ENCODE measurements around the gene HDGFL2.

Gene HDGFL2

DNA sequence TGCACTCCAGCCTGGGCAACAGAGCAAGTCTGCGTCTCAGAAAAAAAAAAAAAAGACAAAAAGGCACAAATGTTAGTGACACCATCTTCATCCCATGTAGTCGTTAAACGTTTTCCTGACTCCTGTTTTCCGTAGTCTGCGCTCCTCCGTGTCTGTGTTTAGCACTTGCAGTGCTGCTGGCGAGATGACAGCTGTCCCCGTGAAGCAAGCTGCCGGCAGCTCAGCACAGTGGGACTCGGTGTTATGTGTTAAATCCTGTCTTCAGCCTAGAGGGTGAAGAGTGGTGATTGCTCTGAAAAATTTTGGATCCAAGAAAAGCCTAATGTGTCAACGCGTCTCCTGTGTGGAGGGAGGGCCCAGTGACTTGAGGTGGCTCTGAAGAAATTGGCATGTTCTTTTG lies 32.9 kb upstream of the HDGFL2 start:
- peaks cover 41 to 86% of the 10 kb centered on the region in 2 experiments; a peak in 2 of 3 replicates for H3K36me3 ChIP-seq (ENCODE audit: control insufficient read depth in 2 of 2, insufficient read depth in 1 of 2, low read length in 2 of 2)
- H3K4me3 ChIP-seq (ENCODE audit: low read depth, low read length): no peak overlapping the region
- no peaks in the 10 kb centered on the region for H3K4me1 ChIP-seq (ENCODE audit: control insufficient read depth, insufficient read depth, low read length)
- ChIA-PET POLR2A (interaction anchor here (2.1 kb wide), 1 partner anchor 11 kb away, joined by 9 read pairs; no protein-coding TSS in a partner anchor), CTCF (no interaction called here)
- TF ChIP-seq ZNF623 (tag by site-specific recombination; IDR thresholded peaks at IDR 0.05) (no peak), OSR2 (tag by site-specific recombination; IDR thresholded peaks at IDR 0.05) (no peak), EGR2 (tag by site-specific recombination; IDR thresholded peaks at IDR 0.05; ENCODE audit: low read depth) (no peak), SP7 (tag by site-specific recombination; IDR thresholded peaks at IDR 0.05) (no peak), ZNF433 (tag by site-specific recombination; IDR thresholded peaks at IDR 0.05; ENCODE audit: low read depth) (no peak), ZNF324 (tag by site-specific recombination; IDR thresholded peaks at IDR 0.05) (no peak), ZNF585B (tag by site-specific recombination; IDR thresholded peaks at IDR 0.05) (no peak), ZNF221 (tag by site-specific recombination; IDR thresholded peaks at IDR 0.05; ENCODE audit: borderline replicate concordance) (no peak)
- TF ChIP-seq, protein P1, sequence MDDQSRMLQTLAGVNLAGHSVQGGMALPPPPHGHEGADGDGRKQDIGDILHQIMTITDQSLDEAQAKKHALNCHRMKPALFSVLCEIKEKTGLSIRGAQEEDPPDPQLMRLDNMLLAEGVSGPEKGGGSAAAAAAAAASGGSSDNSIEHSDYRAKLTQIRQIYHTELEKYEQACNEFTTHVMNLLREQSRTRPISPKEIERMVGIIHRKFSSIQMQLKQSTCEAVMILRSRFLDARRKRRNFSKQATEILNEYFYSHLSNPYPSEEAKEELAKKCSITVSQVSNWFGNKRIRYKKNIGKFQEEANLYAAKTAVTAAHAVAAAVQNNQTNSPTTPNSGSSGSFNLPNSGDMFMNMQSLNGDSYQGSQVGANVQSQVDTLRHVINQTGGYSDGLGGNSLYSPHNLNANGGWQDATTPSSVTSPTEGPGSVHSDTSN (CRISPR knock-in tag; IDR thresholded peaks at IDR 0.05): no peak
- no peaks in the 10 kb centered on the region for H3K9me3 ChIP-seq (ENCODE audit: control insufficient read depth, insufficient read depth, low read depth, low read length)
- H3K27ac ChIP-seq (ENCODE audit: extremely low read depth, low read depth, low read length): no peak overlapping the region

DNA sequence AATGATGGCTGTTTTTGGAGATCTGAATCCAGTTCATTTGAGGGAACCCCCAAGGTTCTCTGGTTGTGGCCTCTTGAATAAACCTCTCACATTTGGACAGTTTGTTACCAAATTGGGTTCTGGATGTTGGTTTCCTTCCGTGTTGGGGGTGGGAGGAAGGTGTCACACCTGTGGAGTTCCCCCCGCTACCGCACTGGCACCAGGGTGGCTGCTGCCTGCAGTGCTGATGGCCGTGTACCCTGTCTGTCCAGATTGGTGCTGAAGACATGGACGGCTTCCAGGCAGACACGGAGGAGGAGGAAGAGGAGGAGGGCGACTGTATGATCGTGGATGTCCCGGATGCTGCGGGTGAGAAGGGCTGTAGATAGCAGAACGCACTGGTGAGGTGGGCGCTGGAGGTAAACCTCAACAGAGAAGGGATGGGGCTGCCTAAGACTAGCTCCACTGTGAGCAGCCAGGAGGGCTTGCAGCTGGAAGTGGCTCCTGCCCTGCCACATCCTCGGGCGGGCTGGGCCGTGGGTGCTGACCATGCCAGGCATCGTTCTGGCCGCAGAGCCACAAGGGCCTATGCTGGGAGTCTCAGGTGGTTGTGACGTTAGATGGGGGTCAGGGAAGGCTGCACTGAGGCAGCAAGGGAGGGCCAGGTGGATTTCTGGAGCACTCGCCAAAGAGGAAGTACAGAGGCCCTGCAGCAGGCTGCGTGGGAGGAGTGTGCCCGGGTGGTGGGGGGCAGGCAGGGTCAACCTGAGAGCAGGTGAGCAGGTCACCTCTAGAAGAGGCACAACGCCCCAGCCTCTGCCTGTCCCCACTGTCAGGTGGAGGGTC lies 29.9 kb upstream of the HDGFL2 start:
- H3K36me3 ChIP-seq (ENCODE audit: control insufficient read depth in 2 of 2, insufficient read depth in 1 of 2, low read length in 2 of 2): peaks cover 24 to 88% of the 10 kb centered on the region in 2 experiments; a peak in 2 of 3 replicates
- CTCF ChIA-PET: no interaction called here
- H3K9me3 ChIP-seq (ENCODE audit: control insufficient read depth, insufficient read depth, low read depth, low read length): no peaks in the 10 kb centered on the region
- no peak overlapping the region for H3K4me3 ChIP-seq (ENCODE audit: low read depth, low read length)
- no peaks in the 10 kb centered on the region for H3K4me1 ChIP-seq (ENCODE audit: control insufficient read depth, insufficient read depth, low read length)
- H3K27ac ChIP-seq (ENCODE audit: extremely low read depth, low read depth, low read length): no peak overlapping the region
- POLR2A ChIA-PET: interaction anchor here (0.6 kb wide), 1 partner anchor 56 kb away, joined by 9 read pairs; no protein-coding TSS in a partner anchor
- no peak for TF ChIP-seq ZSCAN23 (tag by site-specific recombination; IDR thresholded peaks at IDR 0.05)
- peak; percentile 77 for TF ChIP-seq SCRT2 (tag by site-specific recombination; IDR thresholded peaks at IDR 0.05)
- no peak for TF ChIP-seq ZNF138 (tag by site-specific recombination; IDR thresholded peaks at IDR 0.05; ENCODE audit: borderline replicate concordance)
- no peak for TF ChIP-seq ZNF140 (tag by site-specific recombination; IDR thresholded peaks at IDR 0.05)
- TF ChIP-seq TSHZ1 (tag by site-specific recombination; IDR thresholded peaks at IDR 0.05; ENCODE audit: borderline replicate concordance): no peak
- no peak for TF ChIP-seq ZNF223 (tag by site-specific recombination; IDR thresholded peaks at IDR 0.05)
- TF ChIP-seq ZNF391 (tag by site-specific recombination; IDR thresholded peaks at IDR 0.05; ENCODE audit: borderline replicate concordance, low read depth): no peak
- no peak for TF ChIP-seq ZNF184 (tag by site-specific recombination; IDR thresholded peaks at IDR 0.05)
- no peak for TF ChIP-seq ZBTB7A (tag by site-specific recombination; IDR thresholded peaks at IDR 0.05; ENCODE audit: low read depth)
- no peak for TF ChIP-seq ZNF350 (tag by site-specific recombination; IDR thresholded peaks at IDR 0.05)
- TF ChIP-seq ZNF121 (tag by site-specific recombination; IDR thresholded peaks at IDR 0.05): no peak
- TF ChIP-seq, protein P2, sequence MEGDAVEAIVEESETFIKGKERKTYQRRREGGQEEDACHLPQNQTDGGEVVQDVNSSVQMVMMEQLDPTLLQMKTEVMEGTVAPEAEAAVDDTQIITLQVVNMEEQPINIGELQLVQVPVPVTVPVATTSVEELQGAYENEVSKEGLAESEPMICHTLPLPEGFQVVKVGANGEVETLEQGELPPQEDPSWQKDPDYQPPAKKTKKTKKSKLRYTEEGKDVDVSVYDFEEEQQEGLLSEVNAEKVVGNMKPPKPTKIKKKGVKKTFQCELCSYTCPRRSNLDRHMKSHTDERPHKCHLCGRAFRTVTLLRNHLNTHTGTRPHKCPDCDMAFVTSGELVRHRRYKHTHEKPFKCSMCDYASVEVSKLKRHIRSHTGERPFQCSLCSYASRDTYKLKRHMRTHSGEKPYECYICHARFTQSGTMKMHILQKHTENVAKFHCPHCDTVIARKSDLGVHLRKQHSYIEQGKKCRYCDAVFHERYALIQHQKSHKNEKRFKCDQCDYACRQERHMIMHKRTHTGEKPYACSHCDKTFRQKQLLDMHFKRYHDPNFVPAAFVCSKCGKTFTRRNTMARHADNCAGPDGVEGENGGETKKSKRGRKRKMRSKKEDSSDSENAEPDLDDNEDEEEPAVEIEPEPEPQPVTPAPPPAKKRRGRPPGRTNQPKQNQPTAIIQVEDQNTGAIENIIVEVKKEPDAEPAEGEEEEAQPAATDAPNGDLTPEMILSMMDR (tag by site-specific recombination; IDR thresholded peaks at IDR 0.05): no peak
- no peak for TF ChIP-seq SETDB1 (IDR thresholded peaks at IDR 0.05; ENCODE audit: insufficient read length, low read length)
- TF ChIP-seq, protein P3, sequence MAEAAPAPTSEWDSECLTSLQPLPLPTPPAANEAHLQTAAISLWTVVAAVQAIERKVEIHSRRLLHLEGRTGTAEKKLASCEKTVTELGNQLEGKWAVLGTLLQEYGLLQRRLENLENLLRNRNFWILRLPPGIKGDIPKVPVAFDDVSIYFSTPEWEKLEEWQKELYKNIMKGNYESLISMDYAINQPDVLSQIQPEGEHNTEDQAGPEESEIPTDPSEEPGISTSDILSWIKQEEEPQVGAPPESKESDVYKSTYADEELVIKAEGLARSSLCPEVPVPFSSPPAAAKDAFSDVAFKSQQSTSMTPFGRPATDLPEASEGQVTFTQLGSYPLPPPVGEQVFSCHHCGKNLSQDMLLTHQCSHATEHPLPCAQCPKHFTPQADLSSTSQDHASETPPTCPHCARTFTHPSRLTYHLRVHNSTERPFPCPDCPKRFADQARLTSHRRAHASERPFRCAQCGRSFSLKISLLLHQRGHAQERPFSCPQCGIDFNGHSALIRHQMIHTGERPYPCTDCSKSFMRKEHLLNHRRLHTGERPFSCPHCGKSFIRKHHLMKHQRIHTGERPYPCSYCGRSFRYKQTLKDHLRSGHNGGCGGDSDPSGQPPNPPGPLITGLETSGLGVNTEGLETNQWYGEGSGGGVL (tag by site-specific recombination; IDR thresholded peaks at IDR 0.05): no peak
- TF ChIP-seq GLI4 (tag by site-specific recombination; IDR thresholded peaks at IDR 0.05): no peak

All from HEK293 (cell line).